Naive thymus-derived CD8-positive, alpha-beta T cell (primary cell): Measurements from ENCODE around the gene NUMB. TPM values are rescaled to one million over a fixed set of nuclear protein-coding genes. Genes with fewer than 3 reads are reported as not detected.
A peak's percentile ranks its signal among the peaks of the same experiment; 100 is the strongest.

Experiments
- ATAC-seq, 2 donors: fragments of 150-1000 bp; cut with Tn5 transposase in 1 of 2; sonication (Bioruptor Pico), chemical (Tn5 transposase) in 1 of 2; 1 replicate in 1 of 2; 2 replicates in 1 of 2; pipeline ENCODE4 v1.10.0; 2021; ENCODE audit warnings: mild to moderate bottlenecking in 2 of 2, moderate library complexity in 2 of 2
- POLR2A ChIA-PET: fragments of 350-600 bp; sonication (Branson Sonifier 250); formaldehyde crosslinking; loops from one replicate; lab custom pipeline; 2021; ENCODE audit warnings: antibody characterized with exemption; lab: Charles Lee
- DNase-seq, 10 donors: peaks; one replicate each; pipeline versions ENCODE4 v3.0.0 to v3.0.0-alpha.2; 2020 to 2022
- H3K27ac Mint-ChIP-seq, 10 donors: one replicate each; pipeline ENCODE4 v1.8.0; 2020 to 2022; ENCODE audit warnings: mild to moderate bottlenecking in 10 of 10, mixed read lengths in 10 of 10, moderate library complexity in 4 of 10, inconsistent platforms in 1 of 10
- H3K27me3 Mint-ChIP-seq, 5 donors: one replicate each; pipeline ENCODE4 v1.8.0; 2021 to 2022; ENCODE audit warnings: mixed read lengths in 5 of 5
- H3K36me3 Mint-ChIP-seq, 3 donors: one replicate each; pipeline ENCODE4 v1.8.0; 2020 to 2022; ENCODE audit warnings: mixed read lengths in 3 of 3, mild to moderate bottlenecking in 2 of 3, inconsistent platforms in 1 of 3
- H3K4me1 Mint-ChIP-seq, 4 donors: one replicate each; pipeline ENCODE4 v1.8.0; 2021 to 2022; ENCODE audit warnings: mixed read lengths in 4 of 4
- H3K4me3 Mint-ChIP-seq, 10 donors: one replicate each; pipeline ENCODE4 v1.8.0; 2020 to 2022; ENCODE audit warnings: mild to moderate bottlenecking in 10 of 10, mixed read lengths in 10 of 10, moderate library complexity in 6 of 10, inconsistent platforms in 1 of 10
- H3K9me3 Mint-ChIP-seq, 9 donors: one replicate each; pipeline ENCODE4 v1.8.0; 2020 to 2022; ENCODE audit warnings: mixed read lengths in 9 of 9, mild to moderate bottlenecking in 3 of 9, inconsistent platforms in 1 of 9, moderate library complexity in 1 of 9
- polyA plus RNA-seq, 3 donors: library from polyadenylated mRNA; unstranded; fragments of 300-500 nt; fragmentation: Illumina TruSeq; gene quantifications; one replicate each; pipeline ENCODE4 v1.2.3, GENCODE V29; 2021
- total RNA-seq, 8 experiments: library from RNA in 2 of 8; stranded (reverse) in 2 of 8; gene quantifications; one replicate each; pipeline ENCODE4 v1.2.3 and lab custom pipeline; 2021 to 2026

NUMB gene
- total and polyA plus RNA-seq, 5 experiments from 2014 or later: 24.5 to 51.2 (median 34.7) TPM

DNA sequence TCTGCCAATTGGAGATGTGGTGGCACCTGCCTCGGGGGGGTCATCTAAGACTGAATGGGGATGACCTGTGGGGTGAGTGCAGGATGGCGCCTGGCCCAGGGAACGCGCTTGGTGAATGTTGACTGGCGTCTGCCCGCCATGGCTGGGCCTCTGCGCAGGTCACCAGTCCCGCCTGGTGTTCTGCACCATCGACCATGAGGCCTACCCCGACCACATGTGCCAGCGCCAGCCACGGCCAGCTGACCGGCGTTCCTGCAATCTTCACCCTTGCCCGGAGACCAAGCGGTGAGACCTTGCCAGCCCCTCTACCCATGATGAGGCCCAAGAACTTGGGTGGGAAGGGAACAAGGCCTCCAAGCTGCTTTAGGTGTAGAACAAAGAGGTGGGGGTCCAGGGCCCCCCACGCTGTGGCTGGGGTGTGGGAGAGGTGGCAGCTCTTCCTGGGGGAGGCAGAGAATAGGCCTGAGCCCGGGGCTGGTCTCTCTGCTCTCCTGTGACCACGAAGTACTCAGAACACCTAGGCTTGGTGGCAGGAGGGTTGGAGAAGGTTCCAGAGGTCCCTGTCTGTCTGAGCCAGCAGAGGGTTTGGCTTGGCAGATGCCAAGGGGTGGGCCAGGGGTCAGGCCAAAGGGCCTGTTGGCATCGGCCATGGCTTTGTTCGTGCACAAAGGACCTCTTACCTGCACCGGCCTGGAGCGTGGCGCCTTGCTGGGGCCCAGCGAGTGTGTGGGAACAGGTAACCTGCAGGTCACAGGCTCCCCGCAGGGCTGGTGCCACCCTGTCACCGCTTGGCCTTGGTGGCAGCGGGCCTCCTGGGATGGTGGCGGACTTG is 205.6 kb downstream of the NUMB start:
- DNase-seq (no peak), ATAC-seq (no peak)
- no peaks in the 10 kb centered on the region for H3K9me3 Mint-ChIP-seq
- no peaks in the 10 kb centered on the region for H3K36me3 Mint-ChIP-seq
- H3K27me3 Mint-ChIP-seq: no peaks in the 10 kb centered on the region
- H3K27ac Mint-ChIP-seq: no peak overlapping the region
- H3K4me3 Mint-ChIP-seq: no peak overlapping the region
- peaks cover 3 to 11% (median 6%) of the 10 kb centered on the region in 4 donors for H3K4me1 Mint-ChIP-seq
- POLR2A ChIA-PET: no interaction called here

DNA sequence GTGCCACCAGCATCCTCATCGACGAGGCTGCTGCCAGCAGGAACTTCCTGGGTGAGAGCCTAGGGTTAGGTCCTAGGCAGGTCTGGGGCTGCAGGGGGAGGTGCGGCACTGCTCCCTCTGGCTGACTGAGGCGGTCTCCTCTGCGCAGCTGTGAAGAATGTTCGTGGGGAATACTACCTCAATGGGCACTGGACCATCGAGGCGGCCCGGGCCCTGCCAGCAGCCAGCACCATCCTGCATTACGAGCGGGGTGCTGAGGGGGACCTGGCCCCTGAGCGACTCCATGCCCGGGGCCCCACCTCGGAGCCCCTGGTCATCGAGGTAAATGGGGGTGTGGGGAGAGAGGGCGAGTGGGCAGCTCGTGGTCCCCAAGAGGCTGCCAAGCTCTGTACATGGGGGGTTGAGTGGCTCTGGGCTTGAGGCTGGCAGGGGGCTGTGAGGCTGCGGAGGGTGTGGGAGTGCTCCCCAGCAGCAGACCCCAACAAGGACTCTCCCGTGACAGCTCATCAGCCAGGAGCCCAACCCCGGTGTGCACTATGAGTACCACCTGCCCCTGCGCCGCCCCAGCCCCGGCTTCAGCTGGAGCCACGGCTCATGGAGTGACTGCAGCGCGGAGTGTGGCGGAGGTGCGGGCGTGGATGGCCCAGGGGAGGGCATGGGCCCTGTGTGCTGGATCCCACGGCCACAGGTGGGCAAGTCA is 206.7 kb downstream of the NUMB start:
- DNase-seq: peak in 1 of 10 donors; percentile 50
- Mint-ChIP-seq H3K9me3 (peaks cover 0 to 2% (median 0%) of the 10 kb centered on the region in 9 donors), H3K27ac (no peak overlapping the region), H3K4me1 (peaks cover 13 to 20% (median 16%) of the 10 kb centered on the region in 4 donors), H3K4me3 (no peak overlapping the region), H3K27me3 (peaks cover 0 to 2% (median 0%) of the 10 kb centered on the region in 5 donors), H3K36me3 (no peaks in the 10 kb centered on the region)
- POLR2A ChIA-PET: no interaction called here
- ATAC-seq: no peak

DNA sequence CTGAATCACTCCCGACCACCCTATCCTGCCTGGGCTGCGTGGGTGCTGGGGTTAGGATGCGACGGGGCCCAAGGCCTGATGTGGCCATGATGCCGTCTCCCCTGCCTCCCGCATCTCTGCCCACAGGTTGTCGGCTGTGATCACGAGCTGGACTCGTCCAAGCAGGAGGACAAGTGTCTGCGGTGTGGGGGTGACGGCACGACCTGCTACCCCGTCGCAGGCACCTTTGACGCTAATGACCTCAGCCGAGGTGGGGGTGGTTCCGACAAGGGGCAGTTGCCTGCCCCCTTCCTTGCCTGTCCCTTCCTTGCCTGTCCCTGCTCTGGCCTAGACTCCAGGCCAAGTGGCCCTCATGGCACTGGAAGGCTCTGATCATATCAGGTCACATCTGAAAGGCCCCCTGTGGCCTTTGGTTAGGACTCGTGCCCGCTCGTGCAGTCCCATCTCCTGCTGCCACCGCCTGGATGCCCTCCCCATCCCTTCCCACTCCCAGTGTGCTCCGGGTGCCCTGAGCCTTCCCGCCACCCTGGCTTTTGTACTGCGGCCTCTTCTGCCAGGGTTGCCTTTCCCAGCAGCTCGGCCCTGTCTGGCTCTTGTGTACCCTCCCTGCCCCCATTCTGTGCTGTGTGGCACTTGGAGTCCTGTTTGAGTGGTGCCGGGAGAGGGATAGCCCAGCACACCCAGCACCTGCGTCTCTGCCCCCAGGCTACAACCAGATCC is 207.4 kb downstream of the NUMB start:
- Mint-ChIP-seq H3K27me3 (peaks cover 0 to 2% (median 0%) of the 10 kb centered on the region in 5 donors), H3K27ac (no peak overlapping the region), H3K36me3 (no peaks in the 10 kb centered on the region), H3K4me3 (peak overlapping the region in 1 of 10 donors; percentile 30), H3K4me1 (peaks cover 17 to 20% (median 20%) of the 10 kb centered on the region in 4 donors), H3K9me3 (peaks cover 0 to 2% (median 0%) of the 10 kb centered on the region in 9 donors)
- ATAC-seq (no peak), DNase-seq (peak in 1 of 10 donors; percentile 45)
- POLR2A ChIA-PET: no interaction called here

DNA sequence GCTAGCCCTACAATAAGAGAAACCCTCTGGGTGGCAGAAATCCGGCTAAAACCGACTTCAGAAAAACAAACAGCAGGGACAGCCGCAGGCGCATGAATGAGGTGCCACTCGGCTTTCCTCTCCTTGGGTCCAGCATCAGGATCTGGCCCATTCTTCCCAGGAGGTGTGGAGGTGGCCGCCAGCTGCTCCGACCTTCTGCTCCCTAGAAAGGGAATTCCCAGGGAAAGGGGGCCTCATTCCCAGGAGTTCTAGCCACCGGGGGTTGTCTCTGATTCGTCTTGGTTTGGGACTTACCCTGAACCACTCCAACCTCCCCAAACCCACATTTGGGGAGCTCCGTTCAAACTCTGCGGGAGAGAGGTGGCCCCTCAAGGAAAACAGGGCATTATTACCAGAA is 208.0 kb downstream of the NUMB start:
- no peak overlapping the region for H3K4me3 Mint-ChIP-seq
- peaks cover 17 to 21% (median 19%) of the 10 kb centered on the region in 4 donors for H3K4me1 Mint-ChIP-seq
- no peaks in the 10 kb centered on the region for H3K36me3 Mint-ChIP-seq
- peaks cover 0 to 2% (median 0%) of the 10 kb centered on the region in 5 donors for H3K27me3 Mint-ChIP-seq
- DNase-seq (no peak), ATAC-seq (no peak)
- POLR2A ChIA-PET: no interaction called here
- H3K27ac Mint-ChIP-seq: no peak overlapping the region
- peaks cover 0 to 2% (median 0%) of the 10 kb centered on the region in 9 donors for H3K9me3 Mint-ChIP-seq

DNA sequence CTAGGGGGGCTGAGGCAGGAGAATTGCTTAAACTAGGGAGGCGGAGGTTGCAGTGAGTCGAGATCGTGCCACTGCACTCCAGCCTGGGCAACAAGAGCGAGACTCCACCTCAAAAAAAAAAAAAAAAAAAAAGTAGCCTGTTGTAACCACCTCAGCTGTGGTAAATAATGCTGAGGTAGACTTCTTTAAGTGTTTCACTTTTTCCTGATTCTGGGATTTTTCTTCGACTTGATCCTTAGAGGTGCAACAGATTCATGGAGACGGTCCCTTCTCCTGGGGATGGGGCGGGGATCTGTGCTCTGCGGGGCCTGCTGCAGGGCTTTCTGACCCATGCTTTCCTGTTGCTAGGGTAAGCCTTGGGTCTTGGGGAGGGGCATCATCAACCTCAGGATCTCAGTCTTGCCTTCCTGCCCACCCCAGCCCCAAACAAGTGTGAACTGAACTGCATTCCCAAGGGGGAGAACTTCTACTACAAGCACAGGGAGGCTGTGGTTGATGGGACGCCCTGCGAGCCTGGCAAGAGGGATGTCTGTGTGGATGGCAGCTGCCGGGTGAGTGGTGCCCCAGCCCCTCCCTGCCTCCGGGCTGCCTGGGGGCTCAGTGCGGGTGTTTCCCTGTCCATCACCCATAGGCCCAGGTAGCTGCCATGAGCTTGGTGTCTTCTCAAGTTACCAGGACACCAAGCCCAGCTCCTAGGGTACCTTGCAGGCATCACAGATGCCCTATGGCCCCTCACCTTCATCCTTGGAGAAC is 208.6 kb downstream of the NUMB start:
- POLR2A ChIA-PET: no interaction called here
- H3K27me3 Mint-ChIP-seq: peaks cover 0 to 8% (median 4%) of the 10 kb centered on the region in 5 donors
- H3K27ac Mint-ChIP-seq: peak overlapping the region in 1 of 10 donors; percentile 60
- DNase-seq (peak in 1 of 10 donors; percentile 44), ATAC-seq (no peak)
- H3K4me3 Mint-ChIP-seq: no peak overlapping the region
- H3K9me3 Mint-ChIP-seq: peaks cover 0 to 2% (median 0%) of the 10 kb centered on the region in 9 donors
- H3K36me3 Mint-ChIP-seq: no peaks in the 10 kb centered on the region
- peaks cover 19 to 26% (median 22%) of the 10 kb centered on the region in 4 donors for H3K4me1 Mint-ChIP-seq

DNA sequence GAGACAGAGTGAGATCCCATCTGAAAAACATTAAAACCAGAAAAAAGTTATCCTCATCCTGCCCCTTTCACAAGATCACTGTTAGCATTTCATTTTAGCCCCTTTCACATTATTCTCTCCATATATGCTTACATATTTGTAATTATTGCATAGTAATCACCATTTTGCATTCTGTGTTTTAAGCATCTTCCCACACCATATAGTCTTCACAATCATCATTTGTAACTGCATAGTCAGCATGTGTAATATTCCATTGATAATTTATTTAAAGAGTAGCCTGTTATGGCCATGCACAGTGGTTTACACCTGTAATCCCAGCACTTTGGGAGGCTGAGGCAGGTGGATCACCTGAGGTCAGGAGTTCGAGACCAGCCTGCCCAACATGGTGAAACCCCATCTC is 209.2 kb downstream of the NUMB start:
- H3K27me3 Mint-ChIP-seq: peaks cover 1 to 13% (median 4%) of the 10 kb centered on the region in 5 donors
- H3K9me3 Mint-ChIP-seq: peaks cover 0 to 2% (median 0%) of the 10 kb centered on the region in 9 donors
- no peak for DNase-seq
- no peaks in the 10 kb centered on the region for H3K36me3 Mint-ChIP-seq
- H3K4me1 Mint-ChIP-seq: peaks cover 19 to 27% (median 22%) of the 10 kb centered on the region in 4 donors
- H3K4me3 Mint-ChIP-seq: peak overlapping the region in 1 of 10 donors; percentile 9
- POLR2A ChIA-PET: no interaction called here
- no peak overlapping the region for H3K27ac Mint-ChIP-seq
- no peak for ATAC-seq

DNA sequence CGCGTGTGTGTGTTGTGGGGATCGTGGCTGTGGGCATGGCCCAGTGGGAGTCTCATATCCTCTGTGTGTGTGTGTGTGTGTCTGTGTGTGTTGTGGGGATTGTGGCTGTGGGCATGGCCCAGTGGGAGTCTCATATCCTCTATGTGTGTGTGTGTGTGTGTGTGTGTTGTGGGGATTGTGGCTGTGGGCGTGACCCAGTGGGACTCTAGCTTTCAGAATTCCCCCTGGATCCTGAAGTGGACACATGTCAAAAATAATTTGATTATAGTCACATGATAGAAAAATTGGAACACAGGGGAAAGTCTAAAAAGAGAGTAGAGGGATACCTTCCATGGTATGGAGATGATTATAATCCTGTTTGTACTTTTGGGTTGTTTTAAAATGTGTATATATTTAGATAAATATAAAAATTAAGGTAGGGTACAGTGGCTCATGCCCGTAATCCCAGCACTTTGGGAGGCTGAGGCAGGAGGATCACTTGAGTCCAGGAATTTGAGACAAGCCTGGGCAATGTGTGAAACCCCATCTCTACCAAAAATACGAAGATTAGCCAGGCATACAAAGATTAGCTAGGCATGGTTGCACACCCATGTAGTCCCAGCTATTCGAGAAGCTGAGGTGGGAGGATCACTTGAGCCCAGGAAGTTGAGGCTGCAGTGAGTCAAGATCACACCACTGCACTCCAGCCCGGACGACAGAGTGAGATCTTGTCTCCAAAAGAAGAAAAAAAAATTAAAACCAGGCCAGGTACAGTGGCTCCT is 210.1 kb downstream of the NUMB start:
- H3K9me3 Mint-ChIP-seq: peaks cover 0 to 2% (median 0%) of the 10 kb centered on the region in 9 donors
- H3K36me3 Mint-ChIP-seq: no peaks in the 10 kb centered on the region
- peak overlapping the region in 4 of 10 donors; percentile 4 to 92 (median 36) for H3K27ac Mint-ChIP-seq
- peaks cover 7 to 20% (median 10%) of the 10 kb centered on the region in 5 donors for H3K27me3 Mint-ChIP-seq
- DNase-seq (no peak), ATAC-seq (no peak)
- H3K4me1 Mint-ChIP-seq: peaks cover 19 to 27% (median 25%) of the 10 kb centered on the region in 4 donors
- POLR2A ChIA-PET: no interaction called here
- peak overlapping the region in 3 of 10 donors; percentile 5 to 82 (median 39) for H3K4me3 Mint-ChIP-seq

DNA sequence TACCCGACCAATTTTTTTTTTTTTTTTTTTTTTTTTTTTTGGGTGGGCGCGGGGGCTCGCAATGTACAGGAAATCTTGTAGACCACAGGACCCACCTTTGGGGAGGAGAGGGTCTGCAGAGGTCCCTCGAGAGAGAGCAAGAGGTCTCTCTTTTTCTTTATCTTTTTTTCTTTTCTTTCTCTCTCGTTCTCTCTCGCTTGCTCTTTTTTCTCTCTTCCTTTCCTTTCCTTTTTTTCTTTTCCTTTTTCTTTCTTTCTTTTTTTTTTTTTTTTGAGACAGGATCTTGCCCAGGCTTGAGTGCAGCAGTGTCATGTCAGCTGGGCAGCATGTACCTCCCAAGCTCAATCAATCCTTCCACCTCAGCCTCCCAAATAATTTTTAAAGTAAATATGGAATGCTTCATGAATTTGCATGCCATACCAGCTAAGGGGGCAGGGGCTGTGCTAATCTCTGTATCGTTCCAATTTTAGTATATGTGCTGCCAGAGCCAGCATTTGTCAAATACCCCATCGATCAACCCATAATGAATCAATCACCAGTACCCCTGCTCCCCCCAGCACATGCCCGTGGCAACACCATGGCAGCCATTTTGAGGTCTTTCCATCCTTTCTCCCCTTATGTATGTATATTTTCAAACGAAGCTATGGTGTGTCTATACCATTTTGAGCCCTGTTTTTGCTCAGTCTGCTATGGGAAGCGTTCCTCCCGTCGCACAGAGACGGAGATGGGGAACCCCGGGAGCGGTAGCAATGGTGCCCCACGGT is 211.8 kb downstream of the NUMB start:
- DNase-seq: no peak
- peaks cover 0 to 2% (median 0%) of the 10 kb centered on the region in 9 donors for H3K9me3 Mint-ChIP-seq
- H3K27ac Mint-ChIP-seq: peak overlapping the region in 6 of 10 donors; percentile 4 to 92 (median 53)
- peak overlapping the region; percentile 43 to 91 (median 84) for H3K4me3 Mint-ChIP-seq
- H3K36me3 Mint-ChIP-seq: peaks cover 0 to 2% (median 0%) of the 10 kb centered on the region in 3 donors
- POLR2A ChIA-PET: interaction anchor here (0.6 to 0.7 kb wide), 2 partner anchors 49 to 59 kb away, joined by 5 to 6 read pairs; no protein-coding TSS in a partner anchor
- H3K4me1 Mint-ChIP-seq: peaks cover 20 to 40% (median 31%) of the 10 kb centered on the region in 4 donors
- ATAC-seq: no peak
- peaks cover 13 to 37% (median 21%) of the 10 kb centered on the region in 5 donors for H3K27me3 Mint-ChIP-seq

DNA sequence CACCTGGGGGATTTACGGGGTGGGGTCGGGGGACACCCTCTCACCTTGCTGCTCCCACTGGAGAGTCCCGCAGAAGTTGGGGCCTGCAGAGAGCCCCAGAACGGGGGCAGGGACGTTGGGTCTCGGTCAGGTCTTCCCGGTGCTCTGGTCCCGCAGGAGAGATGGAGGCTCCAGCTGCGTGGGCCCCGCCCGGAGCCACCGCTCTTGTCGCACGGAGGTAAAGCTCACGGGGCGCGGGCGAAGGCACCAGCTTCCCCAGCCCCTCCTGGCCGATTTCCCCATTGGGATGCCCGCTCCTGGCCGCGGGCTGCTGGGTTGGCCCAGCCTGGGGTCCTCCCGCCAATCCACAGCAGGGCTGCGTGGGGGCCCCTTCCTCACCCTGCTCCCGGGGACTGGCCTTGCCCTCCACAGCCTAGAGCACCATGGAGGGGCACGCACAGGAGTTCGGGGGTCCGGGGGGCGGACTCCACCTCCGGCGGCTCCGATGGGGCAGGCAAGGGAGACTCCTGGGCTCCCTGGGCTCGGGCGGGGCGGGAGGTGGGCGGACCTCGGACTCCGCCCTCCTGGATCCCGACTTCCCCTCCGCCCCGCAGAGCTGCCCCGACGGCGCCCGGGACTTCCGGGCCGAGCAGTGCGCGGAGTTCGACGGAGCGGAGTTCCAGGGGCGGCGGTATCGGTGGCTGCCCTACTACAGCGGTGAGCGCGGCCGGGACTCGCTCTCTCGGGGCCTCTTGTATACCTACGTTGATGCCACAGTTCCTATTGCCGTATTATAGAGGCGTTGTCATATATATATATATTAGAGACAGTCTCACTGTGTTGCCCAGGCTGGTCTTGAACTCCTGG is 212.6 kb downstream of the NUMB start:
- POLR2A ChIA-PET: interaction anchor here (0.7 kb wide), 1 partner anchor 1806 kb away, joined by 3 read pairs; no protein-coding TSS in a partner anchor
- peak; percentile 83 to 94 for ATAC-seq
- Mint-ChIP-seq H3K9me3 (peaks cover 0 to 2% (median 0%) of the 10 kb centered on the region in 9 donors), H3K4me1 (peaks cover 20 to 49% (median 31%) of the 10 kb centered on the region in 4 donors), H3K4me3 (peak overlapping the region; percentile 62 to 91 (median 83)), H3K36me3 (peaks cover 0 to 3% (median 0%) of the 10 kb centered on the region in 3 donors), H3K27ac (peak overlapping the region in 2 of 10 donors; percentile 36 to 92), H3K27me3 (peaks cover 15 to 46% (median 25%) of the 10 kb centered on the region in 5 donors)
- DNase-seq: peak in 9 of 10 donors; percentile 18 to 61 (median 40)
